HG02981 (cell line): Measurements from ENCODE around the gene APOBEC3A.
"Not testable (repeated sequence)": the region's sequence is repeated elsewhere in the genome, so short reads cannot be mapped to it uniquely, and the experiment has no call there.

Experiments
- ATAC-seq: cut with Tn5 transposase; IDR thresholded peaks from one replicate; pipeline ENCODE4 v1.9.1; 2021; ENCODE audit warnings: mild to moderate bottlenecking, moderate library complexity; ENCODE audit not compliant: unreplicated experiment

Gene APOBEC3A

DNA sequence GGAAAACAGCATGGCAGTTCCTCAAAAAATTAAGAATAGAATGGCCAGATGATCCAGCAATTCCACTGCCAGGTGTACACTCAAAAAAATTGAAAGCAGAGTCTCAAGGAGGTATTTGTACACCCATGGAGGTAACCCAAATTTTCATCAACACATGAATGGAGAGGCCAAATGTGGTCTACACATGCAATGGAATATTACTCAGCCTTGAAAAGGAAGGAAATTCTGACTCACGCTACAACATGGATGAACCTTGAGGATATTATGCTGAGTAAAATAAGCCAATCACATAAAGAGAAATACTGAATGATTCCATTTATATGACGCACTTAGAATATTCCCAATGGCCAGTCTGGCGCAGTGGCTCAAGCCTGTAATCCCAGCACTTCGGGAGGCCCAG, 19.9 kb downstream of the APOBEC3A start:
- ATAC-seq: not testable (repeated sequence)

DNA sequence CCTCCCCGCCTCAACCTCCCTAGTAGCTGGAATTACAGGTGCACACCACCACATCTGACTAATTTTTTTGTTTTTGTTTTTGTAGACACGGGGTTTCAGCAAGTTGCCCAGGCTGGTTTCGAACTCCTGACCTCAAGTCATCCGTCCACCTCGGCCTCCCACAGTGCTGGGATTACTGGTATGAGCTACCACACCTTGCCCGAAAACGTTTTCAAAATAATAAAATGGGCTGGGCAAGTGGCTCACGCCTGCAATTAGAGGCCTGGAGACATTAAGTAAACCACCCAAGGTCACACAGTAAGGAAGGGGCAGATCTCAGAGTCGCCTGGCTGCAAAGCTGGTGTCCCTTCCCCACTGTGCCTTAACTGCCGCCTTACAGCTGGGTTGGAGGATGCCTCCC, 23.2 kb downstream of the APOBEC3A start:
- ATAC-seq: not testable (repeated sequence)

- ATAC-seq: no peak
These were observed 23.9 kb downstream of the APOBEC3A start for GRCh38 chr22:38981005-38981991.

- no peak for ATAC-seq
These were observed 24.9 kb downstream of the APOBEC3A start, which contains the start of gene APOBEC3B for GRCh38 chr22:38981992-38982927. Gene APOBEC3B, plus strand, starts transcription at chr22:38982347. Its CDS starts 107 bp downstream, at chr22:38982454.

DNA sequence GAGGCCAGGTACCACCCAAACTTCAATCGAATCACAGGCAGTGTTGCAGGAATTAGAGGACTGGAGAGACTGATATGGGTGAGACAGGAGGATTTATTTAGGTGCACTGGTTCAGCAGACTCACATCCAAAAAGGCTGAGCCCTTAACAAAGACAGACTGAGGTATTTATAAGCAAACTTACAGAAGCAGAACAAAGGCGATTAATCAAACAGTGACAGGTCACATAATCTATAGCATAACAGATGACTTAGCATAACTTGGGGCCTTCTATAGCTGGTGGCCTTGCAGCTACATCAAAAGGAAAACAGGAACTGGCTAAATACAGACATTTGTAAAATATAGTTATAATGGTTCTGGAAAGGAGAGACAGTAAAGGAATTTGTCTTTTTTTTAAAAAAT, 26.8 kb downstream of the APOBEC3A start:
- ATAC-seq: no peak

DNA sequence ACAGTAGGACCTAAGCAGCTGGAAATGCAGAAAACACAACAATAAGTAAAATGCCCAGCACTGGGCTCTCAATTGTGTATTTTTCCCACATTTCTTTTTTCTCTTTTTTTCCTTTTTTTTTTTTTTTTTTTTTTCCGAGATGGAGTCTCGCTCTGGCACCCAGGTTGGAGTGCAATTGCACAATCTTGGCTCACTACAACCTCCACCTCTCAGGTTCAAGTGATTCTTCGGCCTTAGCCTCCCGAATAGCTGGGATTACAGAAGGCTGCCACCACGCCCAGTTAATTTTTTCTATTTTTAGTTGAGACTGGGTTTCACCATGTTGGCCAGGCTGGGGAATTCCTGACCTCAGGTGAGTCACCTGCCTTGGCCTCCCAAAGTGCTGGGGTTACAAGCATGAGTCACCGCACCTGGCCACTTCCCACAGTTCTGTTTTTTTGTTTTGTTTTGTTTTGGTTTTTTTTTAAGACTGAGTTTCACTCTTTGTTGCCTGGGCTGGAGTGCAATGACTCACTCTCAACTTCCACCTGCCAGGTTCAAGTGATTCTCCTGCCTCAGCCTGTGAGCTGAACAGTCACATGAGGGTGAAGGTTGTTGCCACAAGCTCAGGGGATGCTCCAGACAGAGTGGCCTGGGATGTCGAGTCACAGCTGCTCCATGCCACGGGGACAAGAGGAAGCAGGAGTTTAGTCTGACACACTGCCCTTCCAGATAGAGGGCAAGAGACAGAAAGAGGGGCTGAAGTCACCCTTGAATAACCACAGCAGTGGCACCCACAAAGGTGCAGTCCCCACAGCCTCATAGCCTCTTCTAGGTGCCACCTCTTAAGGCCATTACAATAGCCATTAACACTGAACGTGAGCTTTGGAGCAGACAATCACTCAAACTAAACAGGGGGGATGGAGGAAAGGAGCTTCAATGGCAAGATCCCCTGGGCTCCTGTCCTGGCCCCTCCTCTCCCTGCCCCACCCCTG, 27.7 kb downstream of the APOBEC3A start:
- ATAC-seq: peak; percentile 66

- ATAC-seq: no peak
These were observed 29.2 kb downstream of the APOBEC3A start for GRCh38 chr22:38986629-38987028.

DNA sequence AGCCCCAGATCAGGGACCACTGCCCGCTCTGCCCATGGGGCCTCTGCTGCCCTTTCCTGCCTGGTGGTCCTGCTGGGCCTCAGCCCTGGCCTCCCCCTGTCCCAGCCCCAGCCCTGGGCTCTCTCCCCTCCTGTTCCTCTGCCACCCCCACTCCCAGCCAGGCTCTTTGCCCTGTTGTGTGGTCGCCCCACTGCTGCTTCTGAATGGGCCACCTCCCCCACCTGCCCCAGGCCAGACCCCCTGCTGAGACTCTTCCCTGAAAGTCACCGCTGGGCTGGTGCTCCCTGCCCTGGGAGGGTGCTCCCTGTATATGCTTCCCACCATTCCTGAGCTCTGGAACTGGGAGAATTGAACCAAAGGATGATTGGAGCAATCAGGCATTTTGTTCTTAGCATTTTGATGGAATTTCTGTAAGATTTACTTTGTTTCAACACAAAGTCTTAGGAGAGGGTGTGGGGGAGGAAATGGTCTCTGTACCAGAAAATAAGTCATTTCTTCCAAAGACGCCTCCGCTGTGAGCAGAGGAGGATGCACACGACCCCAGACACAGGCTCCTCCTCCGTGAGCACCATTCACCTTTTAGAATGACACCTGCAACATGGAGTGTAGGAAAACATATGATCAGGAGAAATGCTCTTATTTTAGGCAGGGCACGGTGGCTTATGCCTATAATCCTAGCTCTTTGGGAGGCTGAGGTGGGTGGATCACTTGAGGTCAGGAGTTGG, 29.9 kb downstream of the APOBEC3A start:
- no peak for ATAC-seq

DNA sequence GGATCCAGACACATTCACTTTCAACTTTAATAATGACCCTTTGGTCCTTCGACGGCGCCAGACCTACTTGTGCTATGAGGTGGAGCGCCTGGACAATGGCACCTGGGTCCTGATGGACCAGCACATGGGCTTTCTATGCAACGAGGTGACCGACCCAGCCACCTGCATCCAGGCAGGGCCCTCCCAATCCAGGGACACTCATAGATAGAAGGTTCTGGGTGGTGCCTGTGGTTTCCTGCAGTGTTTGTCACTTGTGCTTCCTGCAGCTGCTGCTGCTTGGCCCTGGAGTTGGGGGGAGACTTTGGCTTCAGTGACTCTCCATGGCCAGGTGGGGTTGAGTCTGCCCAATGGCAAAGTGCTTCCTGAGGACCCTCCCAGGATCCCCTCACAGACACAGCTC, 32.1 kb downstream of the APOBEC3A start:
- no peak for ATAC-seq

DNA sequence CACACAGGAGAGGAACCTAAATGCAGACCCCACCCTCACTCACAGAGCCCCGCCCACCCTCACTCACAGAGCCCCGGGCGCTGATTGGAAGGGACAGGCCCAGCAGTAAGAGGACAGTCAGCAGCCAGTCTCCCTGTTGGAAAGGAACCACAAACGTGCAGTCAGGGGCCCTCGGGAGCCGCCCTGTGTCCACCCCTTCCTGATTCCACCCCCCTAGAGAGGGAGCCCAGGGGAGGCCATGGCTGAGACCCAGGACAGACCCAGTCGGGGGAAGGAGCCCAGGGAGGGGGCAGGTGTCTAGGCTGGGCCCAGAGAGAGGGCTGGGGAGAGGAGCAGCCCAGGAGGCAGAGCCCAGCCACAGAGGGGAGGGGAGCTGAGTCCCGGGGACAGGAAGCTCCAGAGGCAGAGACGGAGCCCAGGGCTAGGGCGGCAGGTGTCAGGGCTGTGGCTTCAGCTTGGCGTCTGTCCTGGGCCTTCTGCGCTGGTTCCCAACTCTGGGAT, 35.5 kb downstream of the APOBEC3A start:
- ATAC-seq: not testable (repeated sequence)

- ATAC-seq: no peak
These were observed 38.7 kb downstream of the APOBEC3A start for GRCh38 chr22:38996105-38996504.

- no peak for ATAC-seq
These were observed 40.1 kb downstream of the APOBEC3A start for GRCh38 chr22:38997518-38997917.

- ATAC-seq: peak; percentile 79
These were observed 45.8 kb downstream of the APOBEC3A start for GRCh38 chr22:39003165-39003638.

GRCh38 chr22:39007177-39007576, 49.8 kb downstream of the APOBEC3A start:
- no peak for ATAC-seq

- ATAC-seq: not testable (repeated sequence)
These were observed 51.0 kb downstream of the APOBEC3A start for GRCh38 chr22:39008271-39008850.

DNA sequence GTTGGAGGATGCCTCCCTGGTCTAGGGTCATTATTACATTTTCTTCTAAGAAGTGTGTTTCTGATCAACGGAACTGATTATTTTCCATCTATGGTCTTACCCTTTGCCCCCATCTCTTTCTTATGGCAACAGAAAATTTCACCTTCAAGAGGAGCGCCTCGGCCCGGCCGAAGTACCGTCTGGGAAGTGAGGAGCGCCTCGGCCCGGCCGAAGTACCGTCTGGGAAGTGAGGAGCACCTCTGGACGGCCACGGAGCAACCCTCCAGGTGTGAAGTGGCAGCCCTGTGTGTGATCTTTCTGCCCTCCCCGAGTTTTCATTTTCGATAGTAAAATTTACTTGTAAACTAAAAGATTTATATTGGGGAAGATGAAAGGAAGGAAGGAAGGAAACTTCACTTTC, 53.5 kb downstream of the APOBEC3A start:
- no peak for ATAC-seq
